Adipose tissue (tissue), 3 donors: ENCODE results near the gene AMH. TPM values are rescaled to one million over a fixed set of nuclear protein-coding genes. Genes with fewer than 3 reads are reported as not detected.

ENCODE experiments used
- H3K27ac ChIP-seq: one replicate; pipeline ENCODE4 v1.5.1; 2013; ENCODE audit warnings: low read depth, low read length
- WGBS, 3 donors: extraction: QIAGEN DNeasy Blood & Tissue Kit; methylation state at CpG; one replicate each; pipeline ENCODE4 v1.1.7; 2013; 5-methylcytosine and 5-hydroxymethylcytosine counted together
- polyA plus RNA-seq, 3 donors: library from polyadenylated mRNA; stranded (reverse); fragments of 200-250 nt; gene quantifications; one replicate each; pipeline ENCODE4 v1.2.3, GENCODE V29; 2013
- donor health status: healthy with polysubstance abuse.
- donor health status: Bipolar disorder and iron deficiency.
- donor health status: healthy.

The AMH gene
- polyA plus RNA-seq, 3 donors = 0.45 to 0.67 (median 0.59) TPM

- no peak overlapping the region for H3K27ac ChIP-seq
- WGBS, 3 donors = 70 to 81% (median 77%) methylated on average over 11 to 12 of the region's 12 CpGs
Observed at GRCh38 chr19:2230807-2231533, 18.2 kb upstream of the AMH start.

- H3K27ac ChIP-seq = no peak overlapping the region
- 78 to 83% (median 81%) methylated on average over 20 to 21 of the region's 21 CpGs for WGBS, 3 donors
Observed at GRCh38 chr19:2231621-2232221, 17.4 kb upstream of the AMH start.

GRCh38 chr19:2232286-2233151, 16.6 kb upstream of the AMH start:
- H3K27ac ChIP-seq = no peak overlapping the region
- 79 to 83% (median 79%) methylated on average over 30 of the region's 30 CpGs for WGBS, 3 donors

GRCh38 chr19:2233601-2234280, 15.4 kb upstream of the AMH start:
- whole genome bisulfite sequencing, 3 donors = 86 to 91% (median 87%) methylated on average over 25 of the region's 25 CpGs
- no peak overlapping the region for H3K27ac ChIP-seq

GRCh38 chr19:2234996-2235380, 14.1 kb upstream of the AMH start:
- H3K27ac ChIP-seq = no peak overlapping the region
- 37 to 47% (median 40%) methylated on average over 6 of the region's 6 CpGs for WGBS, 3 donors

GRCh38 chr19:2235381-2236063, 13.6 kb upstream of the AMH start:
- no peak overlapping the region for H3K27ac ChIP-seq
- 0% methylated on average over 32 to 48 of the region's 48 CpGs for WGBS, 3 donors

GRCh38 chr19:2236064-2236313, 13.1 kb upstream of the AMH start:
- H3K27ac ChIP-seq = no peak overlapping the region
- 0 to 1% (median 1%) methylated on average over 22 to 28 of the region's 28 CpGs for WGBS, 3 donors

GRCh38 chr19:2236314-2237050, 12.6 kb upstream of the AMH start, which contains the start of the genes PLEKHJ1 and SF3A2:
TSS of gene PLEKHJ1 (minus strand) at chr19:2236329. CDS start at chr19:2236248, 81 bp downstream.
TSS of gene SF3A2 (plus strand) at chr19:2236824. CDS start at chr19:2243419, 6,595 bp downstream.
- WGBS, 3 donors = 0% methylated on average over 76 to 80 of the region's 80 CpGs
- peak within 1 kb of the TSS; percentile 46 for H3K27ac ChIP-seq

- WGBS, 3 donors = 36 to 42% (median 41%) methylated on average over 41 to 43 of the region's 43 CpGs
- H3K27ac ChIP-seq = peak overlapping the region; percentile 46
Observed at GRCh38 chr19:2237051-2237868, 11.9 kb upstream of the AMH start.

- whole genome bisulfite sequencing, 3 donors = 68 to 73% (median 70%) methylated on average over 6 of the region's 6 CpGs
- H3K27ac ChIP-seq = no peak overlapping the region
Observed at GRCh38 chr19:2237869-2238153, 11.3 kb upstream of the AMH start.

- WGBS, 3 donors = 60 to 68% (median 60%) methylated on average over 10 of the region's 10 CpGs
Observed at GRCh38 chr19:2239173-2239572, 9.9 kb upstream of the AMH start.

GRCh38 chr19:2239771-2240770, 9.1 kb upstream of the AMH start:
- H3K27ac ChIP-seq = no peak overlapping the region
- WGBS, 3 donors = 27 to 33% (median 32%) methylated on average over 33 to 34 of the region's 34 CpGs

More at GRCh38 chr19:2239173-2239572, 9.9 kb upstream of the AMH start:
- H3K27ac ChIP-seq = no peak overlapping the region

GRCh38 chr19:2240881-2241760, 8.0 kb upstream of the AMH start:
- 69 to 73% (median 71%) methylated on average over 41 of the region's 41 CpGs for WGBS, 3 donors
- H3K27ac ChIP-seq = no peak overlapping the region

GRCh38 chr19:2242092-2242537, 7.0 kb upstream of the AMH start:
- WGBS, 3 donors = 70 to 89% (median 89%) methylated on average over 12 of the region's 12 CpGs
- H3K27ac ChIP-seq = no peak overlapping the region

- 87 to 91% (median 91%) methylated on average over 8 of the region's 8 CpGs for WGBS, 3 donors
- no peak overlapping the region for H3K27ac ChIP-seq
Observed at GRCh38 chr19:2242816-2243215, 6.3 kb upstream of the AMH start.
